Measurements from ENCODE around the gene MTTP. TPM values are rescaled to one million over a fixed set of nuclear protein-coding genes. Genes with fewer than 3 reads are reported as not detected.
A peak's percentile ranks its signal among the peaks of the same experiment; 100 is the strongest.

Gene MTTP
- total and polyA plus RNA-seq, 2 experiments from 2014 or later, result 0.08 to 0.14 TPM

GRCh38 chr4:99586322-99586721 is 11.7 kb downstream of the MTTP start:
- Mint-ChIP-seq H3K27me3 (ENCODE audit: insufficient read depth, low read depth, poor library complexity) (no peaks in the 10 kb centered on the region), H3K27ac (0 out of 2 replicates have a peak overlapping the region, but pooled peaks have one; percentile 13), H3K36me3 (ENCODE audit: low read depth) (no peaks in the 10 kb centered on the region), H3K4me3 (no peak overlapping the region), H3K9me3 (no peaks in the 10 kb centered on the region), H3K4me1 (peaks cover 5% of the 10 kb centered on the region)
- Histone ChIP-seq H3K4me1 (ENCODE audit: insufficient read depth) (no peaks in the 10 kb centered on the region), H3K36me3 (ENCODE audit: insufficient read depth) (no peaks in the 10 kb centered on the region), H3F3A (replicated peaks; ENCODE audit: low read depth) (no peaks in the 10 kb centered on the region), H3K9me2 (ENCODE audit: insufficient read depth) (no peaks in the 10 kb centered on the region), H3K27ac (ENCODE audit: low read depth) (no peak overlapping the region), H2AFZ (no peak overlapping the region), H3K4me2 (no peak overlapping the region), H3K27me3 (ENCODE audit: insufficient read depth) (no peaks in the 10 kb centered on the region), H3K4me3 (no peak overlapping the region), H4K20me1 (replicated peaks; ENCODE audit: insufficient read depth) (no peaks in the 10 kb centered on the region), H3K79me2 (replicated peaks; ENCODE audit: insufficient read depth) (no peaks in the 10 kb centered on the region)
- DNase-seq (ENCODE audit: low spot score), result no peak
- ATAC-seq, result no peak
- TF ChIP-seq ZNF114 (CRISPR knock-in tag; IDR thresholded peaks at IDR 0.05), result no peak
- TF ChIP-seq, protein P1, sequence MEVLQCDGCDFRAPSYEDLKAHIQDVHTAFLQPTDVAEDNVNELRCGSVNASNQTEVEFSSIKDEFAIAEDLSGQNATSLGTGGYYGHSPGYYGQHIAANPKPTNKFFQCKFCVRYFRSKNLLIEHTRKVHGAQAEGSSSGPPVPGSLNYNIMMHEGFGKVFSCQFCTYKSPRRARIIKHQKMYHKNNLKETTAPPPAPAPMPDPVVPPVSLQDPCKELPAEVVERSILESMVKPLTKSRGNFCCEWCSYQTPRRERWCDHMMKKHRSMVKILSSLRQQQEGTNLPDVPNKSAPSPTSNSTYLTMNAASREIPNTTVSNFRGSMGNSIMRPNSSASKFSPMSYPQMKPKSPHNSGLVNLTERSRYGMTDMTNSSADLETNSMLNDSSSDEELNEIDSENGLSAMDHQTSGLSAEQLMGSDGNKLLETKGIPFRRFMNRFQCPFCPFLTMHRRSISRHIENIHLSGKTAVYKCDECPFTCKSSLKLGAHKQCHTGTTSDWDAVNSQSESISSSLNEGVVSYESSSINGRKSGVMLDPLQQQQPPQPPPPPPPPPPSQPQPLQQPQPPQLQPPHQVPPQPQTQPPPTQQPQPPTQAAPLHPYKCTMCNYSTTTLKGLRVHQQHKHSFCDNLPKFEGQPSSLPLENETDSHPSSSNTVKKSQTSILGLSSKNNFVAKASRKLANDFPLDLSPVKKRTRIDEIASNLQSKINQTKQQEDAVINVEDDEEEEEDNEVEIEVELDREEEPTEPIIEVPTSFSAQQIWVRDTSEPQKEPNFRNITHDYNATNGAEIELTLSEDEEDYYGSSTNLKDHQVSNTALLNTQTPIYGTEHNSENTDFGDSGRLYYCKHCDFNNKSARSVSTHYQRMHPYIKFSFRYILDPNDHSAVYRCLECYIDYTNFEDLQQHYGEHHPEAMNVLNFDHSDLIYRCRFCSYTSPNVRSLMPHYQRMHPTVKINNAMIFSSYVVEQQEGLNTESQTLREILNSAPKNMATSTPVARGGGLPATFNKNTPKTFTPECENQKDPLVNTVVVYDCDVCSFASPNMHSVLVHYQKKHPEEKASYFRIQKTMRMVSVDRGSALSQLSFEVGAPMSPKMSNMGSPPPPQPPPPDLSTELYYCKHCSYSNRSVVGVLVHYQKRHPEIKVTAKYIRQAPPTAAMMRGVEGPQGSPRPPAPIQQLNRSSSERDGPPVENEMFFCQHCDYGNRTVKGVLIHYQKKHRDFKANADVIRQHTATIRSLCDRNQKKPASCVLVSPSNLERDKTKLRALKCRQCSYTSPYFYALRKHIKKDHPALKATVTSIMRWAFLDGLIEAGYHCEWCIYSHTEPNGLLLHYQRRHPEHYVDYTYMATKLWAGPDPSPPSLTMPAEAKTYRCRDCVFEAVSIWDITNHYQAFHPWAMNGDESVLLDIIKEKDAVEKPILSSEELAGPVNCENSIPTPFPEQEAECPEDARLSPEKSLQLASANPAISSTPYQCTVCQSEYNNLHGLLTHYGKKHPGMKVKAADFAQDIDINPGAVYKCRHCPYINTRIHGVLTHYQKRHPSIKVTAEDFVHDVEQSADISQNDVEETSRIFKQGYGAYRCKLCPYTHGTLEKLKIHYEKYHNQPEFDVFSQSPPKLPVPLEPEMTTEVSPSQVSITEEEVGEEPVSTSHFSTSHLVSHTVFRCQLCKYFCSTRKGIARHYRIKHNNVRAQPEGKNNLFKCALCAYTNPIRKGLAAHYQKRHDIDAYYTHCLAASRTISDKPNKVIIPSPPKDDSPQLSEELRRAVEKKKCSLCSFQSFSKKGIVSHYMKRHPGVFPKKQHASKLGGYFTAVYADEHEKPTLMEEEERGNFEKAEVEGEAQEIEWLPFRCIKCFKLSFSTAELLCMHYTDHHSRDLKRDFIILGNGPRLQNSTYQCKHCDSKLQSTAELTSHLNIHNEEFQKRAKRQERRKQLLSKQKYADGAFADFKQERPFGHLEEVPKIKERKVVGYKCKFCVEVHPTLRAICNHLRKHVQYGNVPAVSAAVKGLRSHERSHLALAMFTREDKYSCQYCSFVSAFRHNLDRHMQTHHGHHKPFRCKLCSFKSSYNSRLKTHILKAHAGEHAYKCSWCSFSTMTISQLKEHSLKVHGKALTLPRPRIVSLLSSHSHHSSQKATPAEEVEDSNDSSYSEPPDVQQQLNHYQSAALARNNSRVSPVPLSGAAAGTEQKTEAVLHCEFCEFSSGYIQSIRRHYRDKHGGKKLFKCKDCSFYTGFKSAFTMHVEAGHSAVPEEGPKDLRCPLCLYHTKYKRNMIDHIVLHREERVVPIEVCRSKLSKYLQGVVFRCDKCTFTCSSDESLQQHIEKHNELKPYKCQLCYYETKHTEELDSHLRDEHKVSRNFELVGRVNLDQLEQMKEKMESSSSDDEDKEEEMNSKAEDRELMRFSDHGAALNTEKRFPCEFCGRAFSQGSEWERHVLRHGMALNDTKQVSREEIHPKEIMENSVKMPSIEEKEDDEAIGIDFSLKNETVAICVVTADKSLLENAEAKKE (CRISPR knock-in tag; IDR thresholded peaks at IDR 0.05), result no peak
- TF ChIP-seq ZNF331 (CRISPR knock-in tag; IDR thresholded peaks at IDR 0.05; ENCODE audit: low read depth), result no peak
- TF ChIP-seq STAT1 (IDR thresholded peaks at IDR 0.05; ENCODE audit: unreplicated experiment), result no peak
- no peak for TF ChIP-seq NANOG (IDR thresholded peaks at IDR 0.05; ENCODE audit: borderline replicate concordance)
- no peak for TF ChIP-seq POLR2AphosphoS5 (IDR thresholded peaks at IDR 0.05; ENCODE audit: low read depth)
- no peak for TF ChIP-seq EZH2phosphoT487 (IDR thresholded peaks at IDR 0.05; ENCODE audit: unreplicated experiment)
- no peak for TF ChIP-seq CTCF (conservative IDR thresholded peaks at IDR 0.05; ENCODE audit: low read depth in 2 of 2)
- TF ChIP-seq JUNB (IDR thresholded peaks at IDR 0.05; ENCODE audit: unreplicated experiment), result no peak
- no peak for TF ChIP-seq EZH2 (IDR thresholded peaks at IDR 0.05; ENCODE audit: low read depth, unreplicated experiment)
- TF ChIP-seq, protein P2, sequence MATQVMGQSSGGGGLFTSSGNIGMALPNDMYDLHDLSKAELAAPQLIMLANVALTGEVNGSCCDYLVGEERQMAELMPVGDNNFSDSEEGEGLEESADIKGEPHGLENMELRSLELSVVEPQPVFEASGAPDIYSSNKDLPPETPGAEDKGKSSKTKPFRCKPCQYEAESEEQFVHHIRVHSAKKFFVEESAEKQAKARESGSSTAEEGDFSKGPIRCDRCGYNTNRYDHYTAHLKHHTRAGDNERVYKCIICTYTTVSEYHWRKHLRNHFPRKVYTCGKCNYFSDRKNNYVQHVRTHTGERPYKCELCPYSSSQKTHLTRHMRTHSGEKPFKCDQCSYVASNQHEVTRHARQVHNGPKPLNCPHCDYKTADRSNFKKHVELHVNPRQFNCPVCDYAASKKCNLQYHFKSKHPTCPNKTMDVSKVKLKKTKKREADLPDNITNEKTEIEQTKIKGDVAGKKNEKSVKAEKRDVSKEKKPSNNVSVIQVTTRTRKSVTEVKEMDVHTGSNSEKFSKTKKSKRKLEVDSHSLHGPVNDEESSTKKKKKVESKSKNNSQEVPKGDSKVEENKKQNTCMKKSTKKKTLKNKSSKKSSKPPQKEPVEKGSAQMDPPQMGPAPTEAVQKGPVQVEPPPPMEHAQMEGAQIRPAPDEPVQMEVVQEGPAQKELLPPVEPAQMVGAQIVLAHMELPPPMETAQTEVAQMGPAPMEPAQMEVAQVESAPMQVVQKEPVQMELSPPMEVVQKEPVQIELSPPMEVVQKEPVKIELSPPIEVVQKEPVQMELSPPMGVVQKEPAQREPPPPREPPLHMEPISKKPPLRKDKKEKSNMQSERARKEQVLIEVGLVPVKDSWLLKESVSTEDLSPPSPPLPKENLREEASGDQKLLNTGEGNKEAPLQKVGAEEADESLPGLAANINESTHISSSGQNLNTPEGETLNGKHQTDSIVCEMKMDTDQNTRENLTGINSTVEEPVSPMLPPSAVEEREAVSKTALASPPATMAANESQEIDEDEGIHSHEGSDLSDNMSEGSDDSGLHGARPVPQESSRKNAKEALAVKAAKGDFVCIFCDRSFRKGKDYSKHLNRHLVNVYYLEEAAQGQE (IDR thresholded peaks at IDR 0.05; ENCODE audit: unreplicated experiment), result no peak
- TF ChIP-seq CREB1 (CRISPR knock-in tag; IDR thresholded peaks at IDR 0.05; ENCODE audit: low read depth), result no peak
- TF ChIP-seq, protein P3, sequence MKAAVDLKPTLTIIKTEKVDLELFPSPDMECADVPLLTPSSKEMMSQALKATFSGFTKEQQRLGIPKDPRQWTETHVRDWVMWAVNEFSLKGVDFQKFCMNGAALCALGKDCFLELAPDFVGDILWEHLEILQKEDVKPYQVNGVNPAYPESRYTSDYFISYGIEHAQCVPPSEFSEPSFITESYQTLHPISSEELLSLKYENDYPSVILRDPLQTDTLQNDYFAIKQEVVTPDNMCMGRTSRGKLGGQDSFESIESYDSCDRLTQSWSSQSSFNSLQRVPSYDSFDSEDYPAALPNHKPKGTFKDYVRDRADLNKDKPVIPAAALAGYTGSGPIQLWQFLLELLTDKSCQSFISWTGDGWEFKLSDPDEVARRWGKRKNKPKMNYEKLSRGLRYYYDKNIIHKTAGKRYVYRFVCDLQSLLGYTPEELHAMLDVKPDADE (IDR thresholded peaks at IDR 0.05), result no peak
